Lower leg skin (tissue), 4 donors: ENCODE measurements around the gene KCNN3. TPM values are rescaled to one million over a fixed set of nuclear protein-coding genes. Genes with fewer than 3 reads are reported as not detected.

Source experiments
- DNase-seq, 2 donors: peaks; one replicate each; pipeline ENCODE4 v3.0.0-alpha.2; 2019; ENCODE audit warnings: low spot score in 2 of 2
- H3K4me3 ChIP-seq: fragments of 200-600 bp; sonication (generic); 2 replicates; pipeline ENCODE4 v1.5.1; 2017; ENCODE audit warnings: mild to moderate bottlenecking, low read depth; ENCODE audit not compliant: poor library complexity, severe bottlenecking
- POLR2A ChIP-seq, 2 donors: fragments of 450-650 bp; IDR thresholded peaks; one replicate each; pipeline ENCODE4 v1.6.1; 2016 to 2017; ENCODE audit warnings: antibody characterized with exemption in 2 of 2, mild to moderate bottlenecking in 1 of 2, moderate library complexity in 1 of 2
- WGBS, 2 donors: methylation state at CpG; one replicate each; pipeline ENCODE4 v1.1.5; 2018; 5-methylcytosine and 5-hydroxymethylcytosine counted together
- intact Hi-C: fragments of 100-400 bp; cut with DNase I; formaldehyde crosslinking; loops from one replicate; pipeline ENCODE4 v1.15.0; 2023; ENCODE audit warnings: low total_unique reads
- total RNA-seq, 4 donors: library from RNA; depleted of rRNA; stranded (reverse); fragments of >200 nt; gene quantifications; one replicate each; pipeline ENCODE4 v1.1.0, GENCODE V29; 2016
- TF ChIP-seq, protein P1 (sequence below), 3 donors: fragments of 450-650 bp; IDR thresholded peaks; one replicate each; pipeline ENCODE4 v1.5.1; 2016; ENCODE audit warnings: antibody characterized with exemption in 3 of 3, mild to moderate bottlenecking in 3 of 3, moderate library complexity in 2 of 3

The KCNN3 gene
- 1 to 10 TPM in 1 of 4 donors, under 1 TPM in 3; 0.13 to 2.1 (median 0.36) TPM for total RNA-seq

GRCh38 chr1:154870115-154870571 is at the start of gene KCNN3:
TSS of gene KCNN3 (minus strand) at chr1:154870281. CDS start at chr1:154869964, 317 bp downstream.
- no peak within 1 kb of the TSS for H3K4me3 ChIP-seq
- intact Hi-C loops, result loop anchor here (10.0 kb wide), 1 partner anchor 305 kb away; the partner anchor contains the start of gene CHRNB2
- TF ChIP-seq, protein P1, sequence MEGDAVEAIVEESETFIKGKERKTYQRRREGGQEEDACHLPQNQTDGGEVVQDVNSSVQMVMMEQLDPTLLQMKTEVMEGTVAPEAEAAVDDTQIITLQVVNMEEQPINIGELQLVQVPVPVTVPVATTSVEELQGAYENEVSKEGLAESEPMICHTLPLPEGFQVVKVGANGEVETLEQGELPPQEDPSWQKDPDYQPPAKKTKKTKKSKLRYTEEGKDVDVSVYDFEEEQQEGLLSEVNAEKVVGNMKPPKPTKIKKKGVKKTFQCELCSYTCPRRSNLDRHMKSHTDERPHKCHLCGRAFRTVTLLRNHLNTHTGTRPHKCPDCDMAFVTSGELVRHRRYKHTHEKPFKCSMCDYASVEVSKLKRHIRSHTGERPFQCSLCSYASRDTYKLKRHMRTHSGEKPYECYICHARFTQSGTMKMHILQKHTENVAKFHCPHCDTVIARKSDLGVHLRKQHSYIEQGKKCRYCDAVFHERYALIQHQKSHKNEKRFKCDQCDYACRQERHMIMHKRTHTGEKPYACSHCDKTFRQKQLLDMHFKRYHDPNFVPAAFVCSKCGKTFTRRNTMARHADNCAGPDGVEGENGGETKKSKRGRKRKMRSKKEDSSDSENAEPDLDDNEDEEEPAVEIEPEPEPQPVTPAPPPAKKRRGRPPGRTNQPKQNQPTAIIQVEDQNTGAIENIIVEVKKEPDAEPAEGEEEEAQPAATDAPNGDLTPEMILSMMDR (IDR thresholded peaks at IDR 0.05), result no peak
- no peak for TF ChIP-seq POLR2A (IDR thresholded peaks at IDR 0.05)
- WGBS, 2 donors, result 2 to 4% methylated on average over 16 to 17 of the region's 17 CpGs
- peak; percentile 89 to 97 for DNase-seq

DNA sequence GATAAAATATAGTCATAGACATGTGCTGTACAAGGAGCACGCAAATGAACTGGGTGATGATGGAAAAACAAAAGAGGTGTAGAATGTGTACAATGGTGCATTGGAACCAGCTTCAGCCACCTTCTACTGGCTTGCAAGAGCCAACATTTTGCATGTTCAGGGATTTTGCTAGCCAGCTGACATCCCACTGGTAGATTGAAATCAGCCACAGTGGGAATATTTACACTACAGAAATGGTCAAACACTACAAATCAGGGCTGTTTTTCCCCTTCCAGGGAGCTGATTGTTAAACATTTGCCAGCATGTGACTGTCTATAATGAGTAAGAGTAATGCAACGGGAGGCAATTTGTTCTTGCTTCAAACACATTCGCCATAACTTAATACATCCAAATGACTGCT is 43.2 kb upstream of the KCNN3 start:
- WGBS, 2 donors, result 83 to 84% methylated on average over 3 of the region's 3 CpGs
- DNase-seq, result no peak
- TF ChIP-seq POLR2A (IDR thresholded peaks at IDR 0.05), result no peak
- TF ChIP-seq, protein P1 (IDR thresholded peaks at IDR 0.05), result no peak
- no peak overlapping the region for H3K4me3 ChIP-seq
- intact Hi-C loops, result no loop called here

DNA sequence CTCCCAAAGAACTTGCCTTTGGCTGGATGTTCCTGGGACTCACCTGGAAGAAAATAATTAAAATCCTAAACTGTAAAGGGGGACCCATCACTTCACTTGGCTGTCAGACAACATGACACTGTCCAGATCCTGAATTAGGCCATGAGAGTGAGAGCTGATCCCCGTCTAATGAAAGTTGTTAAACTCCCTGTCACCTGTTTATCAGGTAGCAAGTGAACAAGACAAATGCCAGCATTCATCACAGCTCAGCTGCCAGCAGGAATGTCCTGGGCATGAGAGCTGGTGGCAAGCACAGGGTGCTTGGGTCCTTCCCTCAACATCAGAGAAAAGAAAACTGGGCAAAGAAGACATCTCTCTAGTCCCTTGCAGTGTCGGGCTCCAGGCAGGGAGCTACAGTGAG is 42.7 kb upstream of the KCNN3 start:
- DNase-seq, result peak in 1 of 2 donors; percentile 64
- no peak overlapping the region for H3K4me3 ChIP-seq
- intact Hi-C loops, result no loop called here
- TF ChIP-seq POLR2A (IDR thresholded peaks at IDR 0.05), result no peak
- TF ChIP-seq, protein P1 (IDR thresholded peaks at IDR 0.05), result no peak
- 82 to 93% methylated on average over 2 of the region's 2 CpGs for WGBS, 2 donors

- TF ChIP-seq, protein P1 (IDR thresholded peaks at IDR 0.05), result no peak
- no peak for TF ChIP-seq POLR2A (IDR thresholded peaks at IDR 0.05)
- H3K4me3 ChIP-seq, result no peak overlapping the region
- 78 to 79% methylated on average over 8 of the region's 8 CpGs for WGBS, 2 donors
- intact Hi-C loops, result no loop called here
- no peak for DNase-seq
Measured at GRCh38 chr1:154911691-154912550, 41.8 kb upstream of the KCNN3 start.

GRCh38 chr1:154910851-154911250 is 40.8 kb upstream of the KCNN3 start:
- intact Hi-C loops, result no loop called here

More at GRCh38 chr1:154910851-154911250, 40.8 kb upstream of the KCNN3 start:
- peak in 1 of 2 donors; percentile 53 for DNase-seq
- H3K4me3 ChIP-seq, result no peak overlapping the region
- 45 to 63% methylated on average over 5 of the region's 5 CpGs for WGBS, 2 donors
- TF ChIP-seq, protein P1 (IDR thresholded peaks at IDR 0.05), result no peak
- no peak for TF ChIP-seq POLR2A (IDR thresholded peaks at IDR 0.05)
